NCI-H128 (cell line): Measurements from ENCODE around the gene BTBD19.
A peak's percentile ranks its signal among the peaks of the same experiment; 100 is the strongest.
"Not testable (repeated sequence)": the region's sequence is repeated elsewhere in the genome, so short reads cannot be mapped to it uniquely, and the experiment has no call there.

Experiments used
- DNase-seq: peaks from one replicate; lab custom pipeline; 2025; ENCODE audit not compliant: unreplicated experiment; lab: John Stamatoyannopoulos, UW

BTBD19 gene, protein sequence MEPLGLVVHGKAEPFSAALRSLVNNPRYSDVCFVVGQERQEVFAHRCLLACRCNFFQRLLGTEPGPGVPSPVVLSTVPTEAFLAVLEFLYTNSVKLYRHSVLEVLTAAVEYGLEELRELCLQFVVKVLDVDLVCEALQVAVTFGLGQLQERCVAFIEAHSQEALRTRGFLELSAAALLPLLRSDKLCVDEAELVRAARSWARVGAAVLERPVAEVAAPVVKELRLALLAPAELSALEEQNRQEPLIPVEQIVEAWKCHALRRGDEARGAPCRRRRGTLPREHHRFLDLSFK

DNA sequence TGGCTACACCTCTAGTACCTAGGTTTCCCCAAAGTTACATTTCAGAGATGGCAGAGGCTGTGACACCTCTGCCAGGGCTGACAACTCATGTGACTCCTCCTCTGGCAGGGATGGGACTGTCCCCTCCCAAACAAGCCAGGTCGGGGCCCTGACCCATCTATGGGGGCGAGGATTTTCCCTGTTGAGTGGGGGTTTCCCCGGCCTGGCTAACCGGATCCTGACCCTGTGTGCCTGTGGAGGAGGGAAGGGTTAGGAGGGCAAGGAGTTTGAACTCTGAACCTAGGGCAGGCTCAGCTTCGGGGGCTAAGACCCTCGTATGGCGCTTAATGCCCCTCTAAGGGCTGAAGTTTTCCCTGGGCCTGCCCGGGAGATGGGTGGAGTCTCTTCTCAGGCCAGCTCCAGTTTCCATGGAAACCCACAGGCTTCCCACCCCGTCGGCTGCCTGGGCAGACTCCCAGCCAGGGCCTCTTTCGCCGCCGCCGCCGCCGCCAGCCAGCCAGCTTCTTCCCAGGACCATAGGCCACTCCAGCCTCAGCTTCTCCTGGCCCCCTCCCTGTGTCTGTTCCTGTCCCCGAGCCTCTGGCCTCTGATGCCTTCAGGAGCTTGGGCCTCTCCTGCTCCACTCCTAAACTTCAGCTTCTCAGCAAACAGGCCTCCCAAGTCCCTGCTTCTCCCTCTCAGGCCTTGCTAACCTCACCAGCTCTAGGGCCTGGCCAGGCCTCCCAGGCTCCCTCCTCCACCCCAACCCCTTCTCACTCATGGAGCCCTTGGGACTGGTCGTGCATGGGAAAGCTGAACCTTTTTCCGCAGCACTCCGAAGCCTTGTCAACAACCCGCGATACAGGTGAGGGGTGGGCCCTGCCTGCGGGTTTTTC lies at the start of gene BTBD19:
TSS of gene BTBD19 (plus strand) at position 461 of the 875 bp plus-strand sequence. CDS start at position 759, 298 bp downstream.
- DNase-seq, result no peak

DNA sequence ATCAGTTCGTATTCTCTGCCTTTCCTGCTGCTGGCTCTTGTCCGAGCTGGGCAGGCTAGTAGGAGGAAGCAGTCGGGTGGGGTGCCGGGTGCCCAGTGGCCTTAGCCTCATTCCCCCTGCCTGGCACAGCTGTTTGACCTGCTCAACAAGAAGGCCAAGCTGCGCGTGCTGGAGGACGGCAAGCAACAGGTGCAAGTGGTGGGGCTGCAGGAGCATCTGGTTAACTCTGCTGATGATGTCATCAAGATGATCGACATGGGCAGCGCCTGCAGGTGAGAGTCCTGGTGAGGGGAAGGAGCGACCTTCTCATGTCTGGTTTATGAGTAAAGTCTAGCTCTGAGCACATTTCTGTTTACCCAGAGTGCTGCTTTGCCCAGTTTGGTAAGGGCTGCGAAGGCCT lies 49.2 kb upstream of the BTBD19 start:
- DNase-seq, result no peak

DNA sequence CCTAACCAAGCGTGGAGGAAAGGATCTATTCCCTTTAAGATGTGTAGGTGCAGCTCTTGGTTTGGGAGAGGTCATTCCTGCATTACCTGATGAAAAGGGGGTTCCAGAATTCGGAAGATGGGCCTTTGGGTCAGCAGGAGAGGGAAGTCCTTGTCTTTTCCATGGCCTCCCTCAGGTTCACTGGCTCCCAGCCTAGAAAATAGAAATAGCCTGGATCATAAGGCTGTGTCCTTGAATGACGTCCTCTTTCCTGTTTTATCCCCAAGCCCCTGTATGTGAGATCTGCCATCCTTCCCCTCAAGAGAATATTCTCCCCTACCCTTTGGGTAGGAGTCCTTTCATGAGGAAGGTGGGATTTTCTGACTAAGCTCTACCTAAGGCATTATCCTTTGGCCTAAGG lies 47.4 kb upstream of the BTBD19 start:
- DNase-seq, result no peak

DNA sequence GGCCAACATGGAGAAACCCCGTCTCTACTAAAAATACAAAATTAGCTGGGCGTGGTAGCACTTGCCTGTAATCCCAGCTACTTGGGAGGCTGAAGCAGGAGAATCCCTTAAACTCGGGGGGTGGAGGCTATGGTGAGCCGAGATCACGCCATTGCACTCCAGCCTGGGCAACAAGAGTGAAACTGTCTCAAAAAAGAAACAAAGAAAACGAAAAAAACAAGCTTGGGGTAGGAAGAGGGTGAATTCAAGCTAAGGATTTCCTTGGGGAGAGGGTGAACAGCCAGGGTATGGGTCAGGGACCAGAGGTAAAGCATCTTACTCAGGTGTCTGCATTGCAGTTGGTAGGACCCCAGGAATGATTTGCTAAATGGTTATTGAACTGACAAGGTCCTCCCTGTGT lies 41.9 kb upstream of the BTBD19 start:
- not testable (repeated sequence) for DNase-seq

DNA sequence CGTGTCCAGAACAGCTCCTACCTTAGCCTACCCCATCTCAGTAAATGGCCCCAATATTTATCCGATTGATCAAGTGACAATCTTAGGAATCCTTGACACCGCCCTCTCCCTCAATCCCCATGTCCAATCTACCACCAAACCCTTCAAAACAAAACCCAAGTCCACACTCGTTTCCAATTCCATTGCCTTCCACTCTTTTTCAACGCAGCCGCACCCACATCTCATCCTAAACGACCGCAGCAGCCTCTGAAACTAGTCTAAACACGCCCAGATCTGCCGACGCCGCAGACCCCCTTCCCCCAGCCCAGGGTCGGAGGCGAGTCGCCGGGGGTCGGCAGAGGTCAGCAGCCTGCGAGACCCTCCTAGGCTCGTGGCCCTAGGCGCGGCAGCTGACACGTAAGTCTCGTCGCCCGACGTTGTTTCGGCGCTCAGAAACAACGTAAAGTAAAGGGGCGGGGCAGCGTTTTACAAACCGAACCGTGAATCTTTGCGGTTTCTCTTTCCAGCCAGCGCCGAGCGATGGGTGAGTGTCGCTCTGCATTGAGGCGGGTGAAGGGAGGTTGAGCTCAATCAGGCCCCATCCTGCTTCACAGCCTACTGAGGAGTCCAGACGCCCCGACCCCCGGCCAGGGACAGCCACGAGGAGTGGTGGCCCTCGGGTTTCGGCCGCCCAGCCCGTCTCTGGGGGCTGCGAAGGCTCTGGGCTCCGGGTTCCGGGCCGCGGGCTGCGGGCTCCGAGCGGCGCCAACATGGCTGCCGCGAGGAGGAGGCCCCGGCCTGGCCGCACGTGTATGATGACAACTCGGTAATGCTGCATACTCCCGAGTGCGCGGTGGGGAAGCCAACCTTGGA lies 33.0 kb upstream of the BTBD19 start, which contains the start of gene RPS8:
TSS of gene RPS8 (plus strand) at position 463 of the 852 bp plus-strand sequence. CDS start at position 520, 57 bp downstream.
- DNase-seq, result peak; percentile 95

DNA sequence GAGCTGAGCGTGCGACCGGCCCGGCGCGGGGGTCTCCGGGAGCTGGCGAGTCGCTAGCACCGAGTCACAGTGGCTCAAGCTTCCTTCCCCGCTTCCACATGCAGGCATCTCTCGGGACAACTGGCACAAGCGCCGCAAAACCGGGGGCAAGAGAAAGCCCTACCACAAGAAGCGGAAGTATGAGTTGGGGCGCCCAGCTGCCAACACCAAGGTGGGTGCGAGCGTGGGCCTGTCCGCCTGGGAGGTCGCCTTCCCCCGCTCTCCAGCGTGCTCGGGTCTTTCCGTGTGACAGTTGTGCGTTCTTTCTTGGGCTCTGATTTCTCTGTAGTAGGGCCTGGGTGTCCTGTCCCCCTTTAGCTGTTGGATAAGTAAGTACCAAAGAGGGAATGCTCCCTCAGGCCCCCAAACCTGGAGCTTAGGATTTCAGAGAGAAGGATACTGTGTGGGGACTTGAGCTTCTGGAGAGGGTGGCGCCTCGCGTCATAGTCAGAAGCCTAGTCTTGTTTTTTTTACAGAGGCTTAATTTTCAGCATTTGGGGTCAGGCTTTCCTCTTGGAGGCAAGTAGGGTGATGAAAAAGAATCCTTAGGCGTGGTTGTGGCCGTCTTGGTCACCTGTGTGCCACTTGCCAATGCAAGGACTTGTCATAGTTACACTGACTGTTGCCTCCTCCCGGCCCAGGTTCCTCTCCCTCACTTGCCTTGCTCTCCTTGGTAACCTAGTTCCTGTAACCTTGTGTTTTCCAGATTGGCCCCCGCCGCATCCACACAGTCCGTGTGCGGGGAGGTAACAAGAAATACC lies 32.2 kb upstream of the BTBD19 start:
- DNase-seq, result no peak

DNA sequence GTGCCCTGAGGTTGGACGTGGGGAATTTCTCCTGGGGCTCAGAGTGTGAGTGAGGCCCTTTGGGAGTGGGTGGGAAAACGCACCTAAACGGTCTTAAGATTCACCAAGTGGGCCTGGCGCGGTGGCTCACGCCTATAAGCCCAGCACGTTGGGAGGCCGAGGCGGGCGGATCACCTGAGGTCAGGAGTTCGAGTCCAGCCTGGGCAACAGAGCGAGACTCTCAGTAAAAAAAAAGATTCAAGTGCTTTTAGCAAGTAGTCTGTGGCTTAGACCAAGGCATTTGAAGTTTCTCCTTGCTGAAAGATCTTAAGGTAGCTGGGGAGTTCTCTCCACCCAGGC lies 31.6 kb upstream of the BTBD19 start:
- DNase-seq, result no peak

DNA sequence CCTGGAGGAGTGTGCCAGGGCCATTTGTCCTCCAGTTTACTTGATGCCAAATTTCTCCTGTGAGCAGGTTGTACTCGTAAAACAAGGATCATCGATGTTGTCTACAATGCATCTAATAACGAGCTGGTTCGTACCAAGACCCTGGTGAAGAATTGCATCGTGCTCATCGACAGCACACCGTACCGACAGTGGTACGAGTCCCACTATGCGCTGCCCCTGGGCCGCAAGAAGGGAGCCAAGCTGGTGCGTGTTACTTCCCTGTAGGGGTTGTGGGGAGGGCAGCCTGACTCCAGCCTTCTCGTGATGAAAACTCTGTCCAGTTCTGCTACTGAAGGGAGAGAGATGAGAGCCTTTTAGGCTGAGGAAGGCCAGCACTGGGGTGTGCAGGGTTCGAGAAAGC lies 30.8 kb upstream of the BTBD19 start:
- DNase-seq, result no peak

DNA sequence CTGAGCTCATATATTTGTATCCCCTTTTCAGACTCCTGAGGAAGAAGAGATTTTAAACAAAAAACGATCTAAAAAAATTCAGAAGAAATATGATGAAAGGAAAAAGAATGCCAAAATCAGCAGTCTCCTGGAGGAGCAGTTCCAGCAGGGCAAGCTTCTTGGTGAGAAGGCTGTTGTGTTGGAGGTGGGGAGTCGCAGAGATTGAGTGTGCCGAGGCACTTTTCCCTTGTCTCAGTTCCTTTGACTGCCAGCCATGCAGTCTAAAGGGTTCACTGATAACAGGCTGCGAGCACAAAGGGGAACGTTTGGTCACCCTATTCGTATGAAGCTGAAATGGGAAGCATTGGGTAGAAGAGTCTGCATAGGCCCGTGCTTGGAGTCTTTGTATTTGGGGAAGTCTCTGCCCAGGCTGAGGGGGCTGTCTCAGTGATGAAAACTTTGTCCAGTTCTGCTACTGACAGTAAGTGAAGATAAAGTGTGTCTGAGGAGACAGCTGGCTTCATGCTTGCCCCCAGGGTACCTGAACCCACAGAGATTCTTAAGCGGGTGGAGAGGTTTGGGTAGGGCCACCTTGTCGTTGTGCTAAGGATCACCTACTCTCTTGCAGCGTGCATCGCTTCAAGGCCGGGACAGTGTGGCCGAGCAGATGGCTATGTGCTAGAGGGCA lies 30.2 kb upstream of the BTBD19 start:
- DNase-seq, result no peak

DNA sequence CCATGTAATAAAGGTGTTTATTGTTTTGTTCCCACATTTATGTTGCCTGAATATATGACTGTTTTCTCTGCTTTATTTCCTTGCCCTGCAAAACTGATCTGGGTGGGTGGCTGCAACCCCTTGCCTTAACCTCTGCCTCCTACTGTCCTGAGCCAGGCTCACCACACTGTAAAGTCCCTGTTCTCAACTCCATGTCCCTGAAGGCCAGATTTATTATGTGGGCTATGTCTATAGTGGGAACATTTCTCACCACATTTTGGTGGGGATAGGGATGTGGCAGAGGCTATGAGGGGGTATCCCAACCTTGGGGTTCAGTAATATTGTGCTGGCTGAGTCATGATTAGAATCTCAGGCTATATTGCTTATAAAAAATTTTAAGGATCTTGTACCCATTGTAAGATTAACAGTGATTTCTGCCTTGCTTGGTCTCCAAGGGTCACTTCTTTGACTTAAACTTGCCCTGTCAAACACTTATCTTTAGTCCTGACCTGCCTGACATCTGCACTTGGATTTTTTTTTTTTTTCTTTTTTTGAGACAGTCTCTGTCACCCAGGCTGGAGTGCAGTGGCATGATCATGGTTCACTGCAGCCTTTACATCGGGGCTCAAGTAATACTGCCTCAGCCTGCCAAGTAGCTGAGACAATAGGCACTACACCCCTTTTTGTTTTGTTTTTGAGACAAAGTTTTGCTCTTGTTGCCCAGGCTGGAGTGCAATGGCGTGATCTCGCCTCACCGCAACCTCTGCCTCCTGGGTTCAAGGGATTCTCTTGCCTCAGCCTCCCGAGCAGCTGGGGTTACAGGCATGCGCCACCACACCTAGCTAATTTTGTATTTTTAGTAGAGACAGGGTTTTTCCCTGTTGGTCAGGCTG lies 29.4 kb upstream of the BTBD19 start:
- no peak for DNase-seq

DNA sequence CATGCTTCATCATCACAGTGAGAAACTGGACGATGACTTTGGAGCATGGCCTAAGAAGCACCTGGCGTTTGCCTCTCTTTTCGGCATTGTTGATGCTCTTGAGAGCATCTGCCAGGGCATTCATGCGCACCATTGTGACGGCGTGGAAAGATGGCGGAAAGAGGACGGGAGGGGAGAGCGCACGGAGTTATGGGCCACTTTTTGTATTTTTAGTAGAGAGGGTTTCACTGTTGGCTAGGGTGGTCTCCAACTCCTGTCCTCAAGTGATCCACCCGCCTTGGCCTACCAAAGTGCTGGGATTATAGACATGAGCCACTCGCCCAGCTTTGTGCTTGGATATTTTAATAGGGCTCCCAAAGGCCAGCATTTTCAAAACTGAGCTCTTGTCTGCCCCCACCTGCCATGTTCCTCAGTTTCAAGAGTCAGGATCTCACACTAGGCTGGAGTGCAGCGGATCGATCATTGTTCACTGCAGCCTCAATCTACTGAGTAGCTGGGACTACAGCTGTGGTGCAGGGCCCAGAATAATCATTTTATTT lies 27.7 kb upstream of the BTBD19 start:
- no peak for DNase-seq

DNA sequence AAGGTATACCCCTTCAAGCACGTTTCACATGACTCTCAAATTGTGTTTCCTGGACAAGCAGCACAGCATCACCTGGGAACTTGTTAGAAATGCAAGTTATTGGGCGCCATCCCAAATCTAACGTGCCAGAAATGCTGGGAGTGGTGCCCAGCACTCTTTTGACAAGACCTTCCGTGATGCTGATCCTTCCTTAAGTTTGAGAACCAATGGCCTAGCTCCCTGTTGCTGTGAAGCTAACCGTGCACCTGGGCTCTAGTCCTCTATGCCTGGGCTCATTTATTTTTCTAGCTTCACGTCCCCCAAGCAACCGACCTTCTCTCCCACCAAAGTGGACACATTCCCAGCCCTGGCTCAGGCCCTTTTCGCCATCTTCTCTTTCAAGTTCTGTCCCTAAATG lies 24.6 kb upstream of the BTBD19 start:
- DNase-seq, result no peak

DNA sequence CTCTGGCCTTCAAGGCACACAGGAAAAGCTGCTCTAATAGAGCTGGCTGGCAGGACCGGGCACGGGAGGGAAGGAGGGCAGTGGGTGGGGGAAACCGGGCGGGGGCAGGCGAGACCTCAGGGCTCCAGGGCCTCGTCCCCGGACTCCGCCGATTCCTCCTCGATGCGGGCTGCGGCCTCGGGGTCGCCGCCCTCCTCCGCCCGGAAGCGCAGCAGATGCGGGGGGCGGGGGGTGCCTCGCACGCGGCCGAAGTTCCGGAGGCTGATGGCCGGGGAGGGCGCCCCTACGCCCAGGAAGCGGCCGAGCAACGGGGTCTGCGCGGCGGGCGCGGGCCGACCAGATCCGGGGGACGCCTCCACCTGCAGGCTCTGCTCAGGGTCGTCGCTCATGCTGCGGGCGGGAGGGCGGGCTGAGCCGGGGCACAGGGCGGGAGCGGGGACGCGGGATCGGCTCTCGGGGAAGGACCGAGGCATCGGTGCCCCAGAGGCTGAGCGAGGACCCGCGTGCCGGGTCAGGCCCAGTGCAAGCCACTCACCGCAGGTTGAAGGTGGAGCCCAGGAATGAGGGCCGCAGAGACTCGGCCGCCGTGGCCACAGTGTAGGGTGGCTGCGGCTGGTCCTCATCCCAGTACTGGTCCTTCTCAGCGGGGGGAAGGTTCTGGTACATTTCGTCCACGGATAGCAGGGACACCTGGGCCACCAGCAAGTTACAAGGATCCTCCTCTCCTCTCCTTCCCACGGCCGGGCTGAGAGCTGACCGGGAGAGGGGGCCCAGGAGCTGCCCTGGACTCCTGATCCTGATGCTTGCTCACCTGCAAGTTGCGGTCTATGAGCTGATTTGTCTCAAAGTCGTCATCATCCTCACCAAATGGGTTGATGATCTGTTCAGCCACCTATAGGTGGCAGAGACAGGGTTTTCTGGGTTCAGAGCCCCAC lies 24.0 kb upstream of the BTBD19 start:
- no peak for DNase-seq

DNA sequence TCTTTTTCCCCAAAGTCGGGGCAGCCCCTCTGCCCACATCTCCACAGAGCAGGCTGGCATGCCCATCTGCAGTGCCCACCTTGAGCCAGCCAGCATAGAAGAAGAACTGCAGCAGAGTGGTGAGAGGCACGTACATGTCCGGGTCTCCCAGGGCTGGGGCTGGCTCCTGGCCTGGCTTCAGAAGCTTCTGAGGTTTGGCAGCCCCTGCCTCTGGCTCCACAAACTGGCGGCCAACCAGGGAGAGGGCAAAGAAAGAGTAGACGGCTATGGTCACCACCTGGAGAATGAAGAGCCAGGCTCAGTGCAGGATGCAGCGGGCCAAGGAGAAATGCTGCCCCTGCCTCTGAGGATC lies 23.3 kb upstream of the BTBD19 start:
- DNase-seq, result no peak

DNA sequence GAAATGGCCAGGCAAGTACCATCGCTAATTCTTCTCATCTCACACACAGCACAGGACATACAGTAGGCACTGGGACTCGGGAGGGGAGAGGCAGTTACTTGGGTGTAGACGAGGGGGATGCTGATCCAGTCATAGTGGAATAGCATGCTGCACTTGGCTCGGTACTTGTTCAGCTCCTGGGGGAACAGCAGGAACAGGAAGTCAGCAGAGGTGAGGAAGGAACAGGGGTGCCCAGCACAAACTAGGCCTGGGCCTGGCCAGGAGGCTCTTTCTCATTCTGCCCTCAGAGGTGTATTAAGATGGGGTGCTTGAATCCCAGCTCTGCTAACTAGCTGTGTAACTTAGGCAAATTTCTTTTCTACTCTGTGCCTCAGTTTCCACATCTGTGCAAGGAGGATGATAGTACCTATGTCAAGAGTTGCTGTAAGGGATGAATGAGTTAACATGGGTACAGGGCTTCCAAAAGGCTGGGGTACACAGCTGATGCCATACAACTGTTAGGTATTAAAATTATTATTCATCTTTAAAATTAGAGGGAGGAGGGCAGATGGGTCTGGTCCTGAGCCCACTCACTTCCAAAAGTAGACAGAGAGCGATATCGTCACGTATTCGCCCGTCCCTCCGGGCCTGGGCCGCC lies 22.7 kb upstream of the BTBD19 start:
- DNase-seq, result no peak

DNA sequence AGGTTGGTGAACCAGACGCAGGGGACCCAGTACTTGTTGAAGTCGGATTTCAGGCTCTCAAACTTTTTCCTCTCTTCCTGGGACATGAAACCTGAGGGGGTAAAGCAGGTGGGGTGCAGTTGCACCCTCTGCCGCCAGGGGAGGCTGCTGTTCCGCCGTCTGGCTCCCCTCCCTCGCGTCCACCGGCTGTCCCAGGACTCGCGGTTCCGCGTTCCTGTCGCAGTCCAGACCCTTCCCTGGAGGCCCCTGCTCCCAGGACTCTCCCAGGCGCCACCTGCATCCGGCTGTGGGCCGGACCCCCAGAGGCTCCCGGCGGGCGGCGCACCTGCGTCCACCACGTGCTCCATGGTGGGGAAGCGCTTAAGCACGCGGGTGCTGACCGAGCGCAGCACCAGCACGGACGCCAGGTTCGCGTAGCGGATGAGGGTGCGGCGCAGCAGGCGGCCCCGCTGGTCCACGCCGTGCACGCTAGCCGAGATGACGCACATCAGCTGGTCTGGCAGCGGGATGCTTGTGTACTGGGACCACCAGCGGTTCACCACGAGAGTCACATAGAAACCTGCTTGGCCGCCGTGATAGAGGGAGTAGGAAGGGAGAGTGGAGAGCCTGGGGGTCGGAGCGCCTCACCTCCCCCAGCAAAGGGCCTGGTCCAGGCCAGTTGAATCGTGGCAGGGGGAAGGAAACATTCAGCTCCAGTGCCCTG lies 22.0 kb upstream of the BTBD19 start:
- DNase-seq, result no peak
